Measurements from ENCODE around the gene BARHL1.

BARHL1 gene

GRCh38 chr9:132637801-132638200 lies 55.4 kb downstream of the BARHL1 start:
- no peak overlapping the region for H3K4me2 ChIP-seq (ENCODE audit: low read length)
- H3K4me1 ChIP-seq (ENCODE audit: control insufficient read depth, low read length), result no peaks in the 10 kb centered on the region
- no peaks in the 10 kb centered on the region for H3K9me3 ChIP-seq (ENCODE audit: control insufficient read depth, insufficient read depth, low read length)
- H3F3A ChIP-seq (ENCODE audit: control insufficient read depth, insufficient read depth), result no peaks in the 10 kb centered on the region
- peaks cover 67% of the 10 kb centered on the region for H3K36me3 ChIP-seq (ENCODE audit: control insufficient read depth, low read length)
- H3K27ac ChIP-seq (ENCODE audit: low read depth, low read length), result no peak overlapping the region
- no peak overlapping the region for H3K4me3 ChIP-seq (ENCODE audit: low read length)
- H4K20me1 ChIP-seq (ENCODE audit: control insufficient read depth, insufficient read depth, low read depth, low read length), result no peaks in the 10 kb centered on the region
- TF ChIP-seq CTCF (IDR thresholded peaks at IDR 0.05; ENCODE audit: low read depth, low read length, poor library complexity, severe bottlenecking), result no peak
- no peak for TF ChIP-seq EZH2phosphoT487 (IDR thresholded peaks at IDR 0.05; ENCODE audit: borderline replicate concordance, low read length)
- H3K27me3 ChIP-seq (ENCODE audit: control insufficient read depth, low read length), result no peaks in the 10 kb centered on the region
- H3K79me2 ChIP-seq (ENCODE audit: control insufficient read depth, low read length), result no peaks in the 10 kb centered on the region
- no peaks in the 10 kb centered on the region for H3K9me2 ChIP-seq (replicated peaks; ENCODE audit: control insufficient read depth, low read length)

GRCh38 chr9:132638240-132638639 lies 55.8 kb downstream of the BARHL1 start:
- Histone ChIP-seq H3F3A (ENCODE audit: control insufficient read depth, insufficient read depth) (no peaks in the 10 kb centered on the region), H4K20me1 (ENCODE audit: control insufficient read depth, insufficient read depth, low read depth, low read length) (no peaks in the 10 kb centered on the region), H3K4me2 (ENCODE audit: low read length) (no peak overlapping the region), H3K4me1 (ENCODE audit: control insufficient read depth, low read length) (no peaks in the 10 kb centered on the region), H3K9me3 (ENCODE audit: control insufficient read depth, insufficient read depth, low read length) (no peaks in the 10 kb centered on the region), H3K27me3 (ENCODE audit: control insufficient read depth, low read length) (no peaks in the 10 kb centered on the region), H3K79me2 (ENCODE audit: control insufficient read depth, low read length) (no peaks in the 10 kb centered on the region), H3K27ac (ENCODE audit: low read depth, low read length) (no peak overlapping the region), H3K4me3 (ENCODE audit: low read length) (no peak overlapping the region), H3K36me3 (ENCODE audit: control insufficient read depth, low read length) (peaks cover 67% of the 10 kb centered on the region), H3K9me2 (replicated peaks; ENCODE audit: control insufficient read depth, low read length) (no peaks in the 10 kb centered on the region)
- TF ChIP-seq CTCF (IDR thresholded peaks at IDR 0.05; ENCODE audit: low read depth, low read length, poor library complexity, severe bottlenecking) (no peak), EZH2phosphoT487 (IDR thresholded peaks at IDR 0.05; ENCODE audit: borderline replicate concordance, low read length) (no peak)

GRCh38 chr9:132639322-132639721 lies 56.9 kb downstream of the BARHL1 start:
- no peak overlapping the region for H3K4me2 ChIP-seq (ENCODE audit: low read length)
- H3F3A ChIP-seq (ENCODE audit: control insufficient read depth, insufficient read depth), result no peaks in the 10 kb centered on the region
- no peaks in the 10 kb centered on the region for H3K79me2 ChIP-seq (ENCODE audit: control insufficient read depth, low read length)
- no peaks in the 10 kb centered on the region for H3K4me1 ChIP-seq (ENCODE audit: control insufficient read depth, low read length)
- no peaks in the 10 kb centered on the region for H3K27me3 ChIP-seq (ENCODE audit: control insufficient read depth, low read length)
- H3K36me3 ChIP-seq (ENCODE audit: control insufficient read depth, low read length), result peaks cover 72% of the 10 kb centered on the region
- no peaks in the 10 kb centered on the region for H4K20me1 ChIP-seq (ENCODE audit: control insufficient read depth, insufficient read depth, low read depth, low read length)
- no peak overlapping the region for H3K27ac ChIP-seq (ENCODE audit: low read depth, low read length)
- TF ChIP-seq EZH2phosphoT487 (IDR thresholded peaks at IDR 0.05; ENCODE audit: borderline replicate concordance, low read length) (no peak), CTCF (IDR thresholded peaks at IDR 0.05; ENCODE audit: low read depth, low read length, poor library complexity, severe bottlenecking) (no peak)
- no peaks in the 10 kb centered on the region for H3K9me2 ChIP-seq (replicated peaks; ENCODE audit: control insufficient read depth, low read length)
- no peak overlapping the region for H3K4me3 ChIP-seq (ENCODE audit: low read length)
- H3K9me3 ChIP-seq (ENCODE audit: control insufficient read depth, insufficient read depth, low read length), result no peaks in the 10 kb centered on the region

Data from DOHH2 (cell line).